Neural progenitor cell (in vitro differentiated cells): ENCODE data around the gene HSD11B2. TPM values are rescaled to one million over a fixed set of nuclear protein-coding genes. Genes with fewer than 3 reads are reported as not detected.

Experiments used
- DNase-seq: peaks from one replicate; pipeline ENCODE4 v3.0.0-alpha.2; 2016; ENCODE audit warnings: low spot score
- H2AFZ ChIP-seq: fragments of 200-600 bp; sonication (generic); replicated peaks from 2 replicates; pipeline ENCODE4 v1.6.1; 2016; ENCODE audit warnings: antibody characterized with exemption
- H3F3A ChIP-seq: fragments of 200-600 bp; sonication (generic); 2 replicates; pipeline ENCODE4 v1.6.1; 2016; ENCODE audit warnings: antibody characterized with exemption, low read depth
- H3K27ac ChIP-seq: fragments of 200-600 bp; sonication (generic); 2 replicates; pipeline ENCODE4 v1.5.1; 2016; ENCODE audit warnings: mild to moderate bottlenecking
- H3K27me3 ChIP-seq: fragments of 200-600 bp; sonication (generic); 2 replicates; pipeline ENCODE4 v1.6.1; 2016; ENCODE audit warnings: mild to moderate bottlenecking, moderate library complexity
- H3K36me3 ChIP-seq: fragments of 200-600 bp; sonication (generic); 2 replicates; pipeline ENCODE4 v1.5.1; 2016
- H3K4me1 ChIP-seq: fragments of 200-600 bp; sonication (generic); 2 replicates; pipeline ENCODE4 v1.6.1; 2016; ENCODE audit warnings: mixed run types
- H3K4me2 ChIP-seq: fragments of 200-600 bp; sonication (generic); 2 replicates; pipeline ENCODE4 v1.6.1; 2016
- H3K4me3 ChIP-seq: fragments of 200-600 bp; sonication (generic); 2 replicates; pipeline ENCODE4 v1.5.1; 2016
- H3K79me2 ChIP-seq: fragments of 200-600 bp; sonication (generic); 2 replicates; pipeline ENCODE4 v1.6.1; 2016; ENCODE audit warnings: low read depth
- H3K9ac ChIP-seq: fragments of 200-600 bp; sonication (generic); 2 replicates; pipeline ENCODE4 v1.6.1; 2016
- H3K9me3 ChIP-seq: fragments of 200-600 bp; sonication (generic); 2 replicates; pipeline ENCODE4 v1.5.1; 2016; ENCODE audit warnings: low read depth
- H4K20me1 ChIP-seq: fragments of 200-600 bp; sonication (generic); 2 replicates; pipeline ENCODE4 v1.6.1; 2016; ENCODE audit warnings: low read depth
- H3K27ac Mint-ChIP-seq: 3 replicates; pipeline ENCODE4 v1.8.0; 2021; ENCODE audit warnings: mixed read lengths
- H3K27me3 Mint-ChIP-seq: 2 replicates; pipeline ENCODE4 v1.8.0; 2022; ENCODE audit warnings: low read depth, mild to moderate bottlenecking, inconsistent platforms, moderate library complexity, mixed read lengths; ENCODE audit not compliant: insufficient read depth
- H3K36me3 Mint-ChIP-seq: 3 replicates; pipeline ENCODE4 v1.8.0; 2021; ENCODE audit warnings: mixed read lengths
- H3K4me1 Mint-ChIP-seq: 3 replicates; pipeline ENCODE4 v1.8.0; 2021; ENCODE audit warnings: mixed read lengths
- H3K4me3 Mint-ChIP-seq: 3 replicates; pipeline ENCODE4 v1.8.0; 2021; ENCODE audit warnings: mild to moderate bottlenecking, moderate library complexity, mixed read lengths
- H3K9me3 Mint-ChIP-seq: 3 replicates; pipeline ENCODE4 v1.8.0; 2020; ENCODE audit warnings: mixed read lengths
- CTCF ChIP-seq: fragments of 200-600 bp; sonication (generic); IDR thresholded peaks from 2 replicates; pipeline ENCODE4 v1.5.1; 2017; ENCODE audit warnings: antibody characterized with exemption, mild to moderate bottlenecking
- EZH2 ChIP-seq: fragments of 200-600 bp; sonication (generic); IDR thresholded peaks from 2 replicates; pipeline ENCODE4 v1.6.1; 2017; ENCODE audit warnings: antibody characterized with exemption, mild to moderate bottlenecking, moderate library complexity
- EZH2phosphoT487 ChIP-seq: fragments of 200-600 bp; sonication (generic); IDR thresholded peaks from 2 replicates; pipeline ENCODE4 v1.6.1; 2017; ENCODE audit warnings: antibody characterized with exemption
- total RNA-seq: library from RNA; depleted of rRNA; stranded (reverse); fragments of >200 nt; gene quantifications from 2 replicates; pipeline ENCODE4 v1.2.3, GENCODE V29; 2015; ENCODE audit warnings: low replicate concordance

The HSD11B2 gene
- total RNA-seq, 1 donor from 2014 or later = not detected

GRCh38 chr16:67438098-67438791 is 7.3 kb downstream of the HSD11B2 start:
- Histone ChIP-seq H3K27me3 (peaks cover 3% of the 10 kb centered on the region), H3K27ac (no peak overlapping the region), H3K79me2 (no peaks in the 10 kb centered on the region), H4K20me1 (peaks cover 8% of the 10 kb centered on the region), H3F3A (no peaks in the 10 kb centered on the region), H3K4me3 (no peak overlapping the region), H3K9me3 (no peaks in the 10 kb centered on the region), H3K4me1 (peaks cover 7% of the 10 kb centered on the region), H3K9ac (no peak overlapping the region), H3K36me3 (no peaks in the 10 kb centered on the region), H3K4me2 (no peak overlapping the region), H2AFZ (no peak overlapping the region)
- Mint-ChIP-seq H3K27me3 (peaks cover 9% of the 10 kb centered on the region), H3K4me3 (no peak overlapping the region), H3K36me3 (peaks cover 3% of the 10 kb centered on the region), H3K27ac (no peak overlapping the region), H3K4me1 (peaks cover 15% of the 10 kb centered on the region), H3K9me3 (no peaks in the 10 kb centered on the region)
- TF ChIP-seq EZH2 = no peak
- TF ChIP-seq CTCF = no peak
- TF ChIP-seq EZH2phosphoT487 = no peak
- no peak for DNase-seq

GRCh38 chr16:67438824-67439393 is 8.0 kb downstream of the HSD11B2 start:
- no peak overlapping the region for H2AFZ ChIP-seq
- no peaks in the 10 kb centered on the region for H3K36me3 ChIP-seq
- H3K27ac Mint-ChIP-seq = no peak overlapping the region
- H3K4me3 ChIP-seq = no peak overlapping the region
- no peak overlapping the region for H3K4me2 ChIP-seq
- no peaks in the 10 kb centered on the region for H3K9me3 Mint-ChIP-seq
- no peaks in the 10 kb centered on the region for H3K79me2 ChIP-seq
- TF ChIP-seq CTCF (no peak), EZH2 (no peak), EZH2phosphoT487 (no peak)
- no peaks in the 10 kb centered on the region for H3K9me3 ChIP-seq
- H3K4me1 ChIP-seq = peaks cover 7% of the 10 kb centered on the region
- H3F3A ChIP-seq = no peaks in the 10 kb centered on the region
- no peak overlapping the region for H3K27ac ChIP-seq
- H3K9ac ChIP-seq = no peak overlapping the region
- H3K27me3 Mint-ChIP-seq = peaks cover 9% of the 10 kb centered on the region
- H4K20me1 ChIP-seq = peaks cover 8% of the 10 kb centered on the region
- H3K36me3 Mint-ChIP-seq = peaks cover 3% of the 10 kb centered on the region
- H3K4me3 Mint-ChIP-seq = no peak overlapping the region
- peaks cover 12% of the 10 kb centered on the region for H3K4me1 Mint-ChIP-seq
- no peaks in the 10 kb centered on the region for H3K27me3 ChIP-seq
- no peak for DNase-seq

- Histone ChIP-seq H3K4me3 (no peak overlapping the region), H3K4me2 (no peak overlapping the region), H3K27ac (no peak overlapping the region), H3K27me3 (no peaks in the 10 kb centered on the region), H2AFZ (no peak overlapping the region), H3K36me3 (no peaks in the 10 kb centered on the region), H3K9ac (no peak overlapping the region), H3K4me1 (peaks cover 7% of the 10 kb centered on the region), H3F3A (no peaks in the 10 kb centered on the region), H3K9me3 (no peaks in the 10 kb centered on the region), H3K79me2 (no peaks in the 10 kb centered on the region), H4K20me1 (peaks cover 14% of the 10 kb centered on the region)
- H3K27me3 Mint-ChIP-seq = peaks cover 6% of the 10 kb centered on the region
- TF ChIP-seq CTCF (no peak), EZH2phosphoT487 (no peak), EZH2 (no peak)
- H3K36me3 Mint-ChIP-seq = peaks cover 3% of the 10 kb centered on the region
- H3K27ac Mint-ChIP-seq = peak overlapping the region; percentile 79
- no peak overlapping the region for H3K4me3 Mint-ChIP-seq
- DNase-seq = no peak
- no peaks in the 10 kb centered on the region for H3K9me3 Mint-ChIP-seq
- peaks cover 8% of the 10 kb centered on the region for H3K4me1 Mint-ChIP-seq
These were observed 10.4 kb downstream of the HSD11B2 start for GRCh38 chr16:67441271-67441753.
